IMR-90 (cell line): ENCODE results near the gene PITPNC1. TPM values are rescaled to one million over a fixed set of nuclear protein-coding genes. Genes with fewer than 3 reads are reported as not detected.

ENCODE experiments used
- ATAC-seq: fragments of 200-7000 bp; cut with Tn5 transposase; 2 replicates; pipeline ENCODE4 v1.9.1; 2020; ENCODE audit warnings: low read depth, mild to moderate bottlenecking, moderate library complexity
- BruUV-seq: library from RNA; stranded (reverse); fragments of 400-500 nt; replicated peaks from 2 replicates; lab custom pipeline; 2021; lab: Mats Ljungman, UMichigan
- CTCF ChIA-PET: fragments of 300-600 bp; formaldehyde crosslinking; extraction: SDS; loops from one replicate; lab custom pipeline; 2021; ENCODE audit warnings: antibody characterized with exemption; lab: Yijun Ruan, JAX
- POLR2A ChIA-PET: fragments of 300-600 bp; sonication (Branson Sonifier 250); formaldehyde crosslinking; loops from one replicate; lab custom pipeline; 2022; ENCODE audit warnings: antibody characterized with exemption; ENCODE audit not compliant: unreplicated experiment; lab: Charles Lee
- DNase-seq: peaks from one replicate; pipeline ENCODE4 v3.0.0; 2013
- H2AFZ ChIP-seq: replicated peaks from 2 replicates; pipeline ENCODE3; 2013; ENCODE audit warnings: low read length, mild to moderate bottlenecking; ENCODE audit not compliant: poor library complexity
- H2AK5ac ChIP-seq: 2 replicates; pipeline ENCODE4 v1.6.1; 2013; ENCODE audit warnings: low read depth, low read length, inconsistent platforms
- H2AK9ac ChIP-seq: replicated peaks from 2 replicates; pipeline ENCODE3; 2013; ENCODE audit warnings: mild to moderate bottlenecking, low read depth, low read length, moderate library complexity; ENCODE audit not compliant: poor library complexity
- H2BK120ac ChIP-seq: 2 replicates; pipeline ENCODE4 v1.6.1; 2013; ENCODE audit warnings: low read depth, low read length, inconsistent platforms
- H2BK15ac ChIP-seq: 3 replicates; pipeline ENCODE4 v1.6.1; 2013; ENCODE audit warnings: low read depth, low read length, inconsistent platforms
- H2BK20ac ChIP-seq: 2 replicates; pipeline ENCODE4 v1.6.1; 2013; ENCODE audit warnings: low read depth, mild to moderate bottlenecking, inconsistent platforms, low read length, moderate library complexity
- H2BK5ac ChIP-seq: 2 replicates; pipeline ENCODE4 v1.6.1; 2013; ENCODE audit warnings: mild to moderate bottlenecking, low read depth, low read length, inconsistent platforms; ENCODE audit not compliant: poor library complexity, severe bottlenecking
- H3K14ac ChIP-seq: replicated peaks from 2 replicates; pipeline ENCODE4 v1.6.1; 2013; ENCODE audit warnings: low read depth, low read length, inconsistent platforms
- H3K18ac ChIP-seq: 2 replicates; pipeline ENCODE4 v1.6.1; 2013; ENCODE audit warnings: low read depth, low read length, control low read depth
- H3K23ac ChIP-seq: 2 replicates; pipeline ENCODE4 v1.6.1; 2013; ENCODE audit warnings: low read depth, low read length, inconsistent platforms
- H3K27ac ChIP-seq: 2 replicates; pipeline ENCODE4 v1.5.1; 2013; ENCODE audit warnings: mild to moderate bottlenecking, control low read depth, low read length; ENCODE audit not compliant: insufficient read depth
- H3K27me3 ChIP-seq: 2 replicates; pipeline ENCODE4 v1.6.1; 2013; ENCODE audit warnings: low read length; ENCODE audit not compliant: control insufficient read depth, insufficient read depth
- H3K36me3 ChIP-seq: 2 replicates; pipeline ENCODE4 v1.6.1; 2013; ENCODE audit warnings: low read length, mixed read lengths; ENCODE audit not compliant: control insufficient read depth, insufficient read depth
- H3K4ac ChIP-seq: 2 replicates; pipeline ENCODE4 v1.6.1; 2013; ENCODE audit warnings: low read depth, low read length, inconsistent platforms
- H3K4me1 ChIP-seq: 2 replicates; pipeline ENCODE4 v1.6.1; 2013; ENCODE audit warnings: low read length, mixed read lengths; ENCODE audit not compliant: control insufficient read depth, insufficient read depth
- H3K4me2 ChIP-seq: 2 replicates; pipeline ENCODE4 v1.6.1; 2013; ENCODE audit warnings: low read depth, mild to moderate bottlenecking, control low read depth, low read length, moderate library complexity
- H3K4me3 ChIP-seq: 2 replicates; pipeline ENCODE4 v1.5.1; 2013; ENCODE audit warnings: low read depth, mild to moderate bottlenecking, control low read depth, low read length, moderate library complexity; ENCODE audit not compliant: insufficient read depth
- H3K56ac ChIP-seq: 2 replicates; pipeline ENCODE4 v1.6.1; 2013; ENCODE audit warnings: low read length, inconsistent platforms; ENCODE audit not compliant: insufficient read depth; ENCODE audit errors: extremely low read depth
- H3K79me1 ChIP-seq, 2 experiments: 2 replicates each; pipeline ENCODE4 v1.6.1; 2013; ENCODE audit warnings: low read length in 2 of 2, inconsistent platforms in 1 of 2, low read depth in 1 of 2
- H3K9ac ChIP-seq: 2 replicates; pipeline ENCODE4 v1.6.1; 2013; ENCODE audit warnings: low read depth, low read length, control low read depth
- H3K9me1 ChIP-seq: 2 replicates; pipeline ENCODE4 v1.6.1; 2013; ENCODE audit warnings: low read length, inconsistent platforms; ENCODE audit not compliant: insufficient read depth
- H3K9me3 ChIP-seq: 2 replicates; pipeline ENCODE4 v1.6.1; 2013; ENCODE audit warnings: low read length; ENCODE audit not compliant: control insufficient read depth, insufficient read depth
- H4K20me1 ChIP-seq: 2 replicates; pipeline ENCODE4 v1.6.1; 2013; ENCODE audit warnings: low read length, inconsistent platforms; ENCODE audit not compliant: insufficient read depth
- H4K5ac ChIP-seq: 2 replicates; pipeline ENCODE4 v1.6.1; 2013; ENCODE audit warnings: mild to moderate bottlenecking, low read depth, low read length, control low read depth
- H4K8ac ChIP-seq, 2 experiments: 2 replicates each; pipeline ENCODE4 v1.6.1; 2013; ENCODE audit warnings: low read depth in 2 of 2, low read length in 2 of 2, control low read depth in 1 of 2, inconsistent platforms in 1 of 2
- H4K91ac ChIP-seq: 2 replicates; pipeline ENCODE4 v1.6.1; 2013; ENCODE audit warnings: low read depth, low read length, inconsistent platforms; ENCODE audit not compliant: insufficient read depth
- CHD1 ChIP-seq: IDR thresholded peaks from 2 replicates; pipeline ENCODE4 v1.6.1; 2012; ENCODE audit warnings: low read depth, low read length, improper control_type of control experiment
- FOS ChIP-seq: fragments of 150-350 bp; IDR thresholded peaks from 2 replicates; pipeline ENCODE4 v1.6.1; 2016; ENCODE audit warnings: low read depth, low read length
- MAZ ChIP-seq: IDR thresholded peaks from 2 replicates; pipeline ENCODE4 v1.6.1; 2012; ENCODE audit warnings: low read depth, mild to moderate bottlenecking, low read length, improper control_type of control experiment, moderate library complexity, borderline replicate concordance
- MXI1 ChIP-seq: IDR thresholded peaks from 2 replicates; pipeline ENCODE4 v1.6.1; 2012; ENCODE audit warnings: low read depth, mild to moderate bottlenecking, low read length, moderate library complexity, borderline replicate concordance
- POLR2A ChIP-seq: IDR thresholded peaks from 2 replicates; pipeline ENCODE4 v1.6.1; 2012; ENCODE audit warnings: mild to moderate bottlenecking, low read depth, low read length
- RAD21 ChIP-seq: IDR thresholded peaks from 2 replicates; pipeline ENCODE4 v1.6.1; 2012; ENCODE audit warnings: low read length, improper control_type of control experiment
- RCOR1 ChIP-seq: IDR thresholded peaks from 2 replicates; pipeline ENCODE4 v1.6.1; 2012; ENCODE audit warnings: mild to moderate bottlenecking, low read length, improper control_type of control experiment; ENCODE audit not compliant: insufficient replicate concordance
- WGBS, 2 experiments: methylation state at CpG; one replicate each; pipeline versions ENCODE4 v1.1.5 to v1.1.7; 2013; ENCODE audit warnings: missing lambda C conversion rate in 2 of 2; ENCODE audit not compliant: insufficient read length in 1 of 2; ENCODE audit errors: extremely low coverage in 2 of 2; 5-methylcytosine and 5-hydroxymethylcytosine counted together
- dilution Hi-C: fragments of 300-500 bp; cut with HindIII; formaldehyde crosslinking; loops from one replicate; pipeline ENCODE4 v1.14.3; 2018; ENCODE audit warnings: low sequenced_read_pairs; ENCODE audit not compliant: unreplicated experiment
- in situ Hi-C: fragments of 300-500 bp; cut with MboI; formaldehyde crosslinking; loops from 3 replicates; pipeline ENCODE4 v1.14.3; 2019; ENCODE audit warnings: low sequenced_read_pairs, inconsistent platforms, mixed read lengths
- intact Hi-C: fragments of 100-400 bp; cut with micrococcal nuclease; formaldehyde crosslinking; loops from 2 replicates; pipeline ENCODE4 v1.10.0; 2022
- polyA plus RNA-seq, 3 experiments: library from polyadenylated mRNA; depleted of rRNA; stranded (reverse); fragments of >200 nt; gene quantifications; 2 replicates each; pipeline ENCODE4 v1.2.3, GENCODE V29; 2012; ENCODE audit warnings: low replicate concordance in 1 of 3
- total RNA-seq: library from RNA; depleted of rRNA; stranded (reverse); fragments of >200 nt; gene quantifications from 2 replicates; pipeline ENCODE4 v1.2.3, GENCODE V29; 2012
- TF ChIP-seq, protein P1 (sequence below): fragments of 150-350 bp; IDR thresholded peaks from 2 replicates; pipeline ENCODE4 v1.6.1; 2016; ENCODE audit warnings: low read depth, mild to moderate bottlenecking, low read length, moderate library complexity, borderline replicate concordance
- TF ChIP-seq, protein P2 (sequence below): conservative IDR thresholded peaks from 2 replicates; pipeline ENCODE4 v1.5.1; 2012; ENCODE audit warnings: mild to moderate bottlenecking, low read depth, low read length, improper control_type of control experiment

Gene PITPNC1
- total and polyA plus RNA-seq, 2 of the 4 experiments (the other 2 are of a cell fraction) = 4.1 TPM

DNA sequence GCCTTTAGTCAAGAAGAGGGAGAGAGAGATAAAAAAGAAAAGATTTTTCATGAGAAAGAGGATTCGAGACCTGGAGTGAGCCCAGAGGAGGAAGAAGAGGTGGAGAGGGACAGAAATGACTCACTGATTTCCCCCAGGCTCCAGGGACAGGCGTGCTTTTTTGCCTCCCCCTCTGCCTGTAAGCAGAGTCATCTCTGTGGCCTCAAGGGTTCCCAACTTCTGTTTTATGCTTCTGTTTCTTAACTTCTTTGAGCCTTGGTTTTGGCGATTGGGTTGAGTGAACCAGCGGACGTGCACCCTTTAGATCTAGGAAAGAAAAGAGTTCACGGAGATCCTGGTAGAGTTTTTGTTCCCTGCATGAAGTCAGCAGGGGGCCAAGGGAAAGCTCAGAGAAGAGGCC, 192.8 kb downstream of the PITPNC1 start:
- BruUV-seq = no TSS peak
- WGBS, 2 experiments = 95% methylated on average over 4 of the region's 6 CpGs; no CpG with 5 or more reads in 1 of the 2 experiments
- Histone ChIP-seq H3K36me3 (no peaks in the 10 kb centered on the region; the same call in 1 of the 2 replicates), H2AFZ (no peak overlapping the region), H3K9me1 (no peaks in the 10 kb centered on the region), H3K27ac (no peak overlapping the region), H2AK9ac (no peak overlapping the region), H4K5ac (no peak overlapping the region), H2BK15ac (no peak overlapping the region), H3K9ac (no peak overlapping the region), H3K14ac (no peak overlapping the region), H2BK20ac (no peak overlapping the region), H2BK120ac (no peak overlapping the region), H2BK5ac (no peak overlapping the region), H3K56ac (no peak overlapping the region), H4K91ac (no peak overlapping the region), H3K23ac (no peak overlapping the region), H4K20me1 (no peaks in the 10 kb centered on the region), H3K9me3 (no peaks in the 10 kb centered on the region), H3K4me1 (no peaks in the 10 kb centered on the region), H3K27me3 (no peaks in the 10 kb centered on the region), H4K8ac (no peak overlapping the region), H3K18ac (no peak overlapping the region), H3K4me2 (no peak overlapping the region), H3K79me1 (peaks cover 0 to 5% of the 10 kb centered on the region in 2 experiments; a peak in 1 of 4 replicates), H3K4me3 (no peak overlapping the region), H2AK5ac (no peak overlapping the region), H3K4ac (no peak overlapping the region)
- ATAC-seq (no peak), DNase-seq (no peak)
- TF ChIP-seq POLR2A (no peak), CHD1 (no peak), RAD21 (no peak), RCOR1 (no peak), MXI1 (no peak), FOS (no peak), MAZ (no peak)
- TF ChIP-seq, protein P1, sequence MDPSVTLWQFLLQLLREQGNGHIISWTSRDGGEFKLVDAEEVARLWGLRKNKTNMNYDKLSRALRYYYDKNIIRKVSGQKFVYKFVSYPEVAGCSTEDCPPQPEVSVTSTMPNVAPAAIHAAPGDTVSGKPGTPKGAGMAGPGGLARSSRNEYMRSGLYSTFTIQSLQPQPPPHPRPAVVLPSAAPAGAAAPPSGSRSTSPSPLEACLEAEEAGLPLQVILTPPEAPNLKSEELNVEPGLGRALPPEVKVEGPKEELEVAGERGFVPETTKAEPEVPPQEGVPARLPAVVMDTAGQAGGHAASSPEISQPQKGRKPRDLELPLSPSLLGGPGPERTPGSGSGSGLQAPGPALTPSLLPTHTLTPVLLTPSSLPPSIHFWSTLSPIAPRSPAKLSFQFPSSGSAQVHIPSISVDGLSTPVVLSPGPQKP = no peak
- TF ChIP-seq, protein P2, sequence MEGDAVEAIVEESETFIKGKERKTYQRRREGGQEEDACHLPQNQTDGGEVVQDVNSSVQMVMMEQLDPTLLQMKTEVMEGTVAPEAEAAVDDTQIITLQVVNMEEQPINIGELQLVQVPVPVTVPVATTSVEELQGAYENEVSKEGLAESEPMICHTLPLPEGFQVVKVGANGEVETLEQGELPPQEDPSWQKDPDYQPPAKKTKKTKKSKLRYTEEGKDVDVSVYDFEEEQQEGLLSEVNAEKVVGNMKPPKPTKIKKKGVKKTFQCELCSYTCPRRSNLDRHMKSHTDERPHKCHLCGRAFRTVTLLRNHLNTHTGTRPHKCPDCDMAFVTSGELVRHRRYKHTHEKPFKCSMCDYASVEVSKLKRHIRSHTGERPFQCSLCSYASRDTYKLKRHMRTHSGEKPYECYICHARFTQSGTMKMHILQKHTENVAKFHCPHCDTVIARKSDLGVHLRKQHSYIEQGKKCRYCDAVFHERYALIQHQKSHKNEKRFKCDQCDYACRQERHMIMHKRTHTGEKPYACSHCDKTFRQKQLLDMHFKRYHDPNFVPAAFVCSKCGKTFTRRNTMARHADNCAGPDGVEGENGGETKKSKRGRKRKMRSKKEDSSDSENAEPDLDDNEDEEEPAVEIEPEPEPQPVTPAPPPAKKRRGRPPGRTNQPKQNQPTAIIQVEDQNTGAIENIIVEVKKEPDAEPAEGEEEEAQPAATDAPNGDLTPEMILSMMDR = no peak
- CTCF ChIA-PET = interaction anchor here (0.6 kb wide), 1 partner anchor 10 kb away, joined by 4 read pairs; no protein-coding TSS in a partner anchor
- POLR2A ChIA-PET = no interaction called here
- dilution Hi-C loops (no loop called here), in situ Hi-C loops (no loop called here), intact Hi-C loops (no loop called here)
